GM12865 (cell line): Measurements from ENCODE around the gene PIKFYVE.

Experiments
- DNase-seq: peaks from one replicate; pipeline ENCODE4 v3.0.0; 2010; ENCODE audit warnings: low read depth
- H3K4me3 ChIP-seq: 2 replicates; pipeline ENCODE4 v1.5.1; 2011; ENCODE audit warnings: mild to moderate bottlenecking, low read depth, low read length, control low read depth
- TF ChIP-seq, protein P1 (sequence below): IDR thresholded peaks from 2 replicates; pipeline ENCODE4 v1.5.1; 2011; ENCODE audit warnings: low read length, control low read depth, low read depth, inconsistent platforms; ENCODE audit not compliant: insufficient read depth; ENCODE audit errors: missing control alignments

The PIKFYVE gene

DNA sequence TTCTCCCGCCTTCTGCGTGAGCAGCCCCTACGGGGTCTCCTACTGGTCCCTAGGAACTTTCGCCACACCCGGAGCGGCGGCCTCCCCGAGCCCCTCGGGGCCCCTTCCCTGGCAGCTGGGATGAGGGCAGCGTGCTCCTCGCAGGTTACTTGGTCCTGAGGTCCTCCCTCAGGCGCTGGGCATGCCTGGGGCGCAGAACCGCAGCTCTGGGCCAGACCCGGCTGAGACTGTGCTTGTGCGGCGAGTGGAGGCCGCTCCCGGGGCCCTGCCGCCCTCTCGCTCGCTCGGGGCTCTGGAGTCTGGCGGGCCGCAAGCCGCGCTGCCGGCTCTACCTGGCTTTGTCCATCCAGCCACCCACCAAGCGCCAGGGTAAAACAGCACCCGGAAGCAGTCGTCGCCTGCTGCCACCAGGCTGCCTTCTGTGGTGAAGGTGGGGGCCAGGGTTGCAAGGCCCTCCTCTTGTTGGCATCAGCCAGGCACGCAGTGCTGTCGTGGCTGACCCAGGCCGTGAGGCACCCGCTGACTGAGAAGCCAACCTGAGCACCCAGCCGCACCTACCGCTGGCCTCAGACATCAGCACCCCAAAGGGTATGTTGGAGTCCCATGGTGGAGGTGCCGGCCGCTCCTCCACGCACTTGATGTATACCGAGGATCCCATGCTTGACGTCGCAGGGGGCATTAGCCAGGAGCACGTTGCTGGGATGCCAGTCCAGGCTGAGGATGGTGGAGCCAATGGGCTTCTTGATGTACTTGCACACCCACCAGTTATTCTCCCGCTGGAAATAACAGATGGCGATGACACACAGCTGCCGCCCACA is 94.4 kb downstream of the PIKFYVE start:
- TF ChIP-seq, protein P1, sequence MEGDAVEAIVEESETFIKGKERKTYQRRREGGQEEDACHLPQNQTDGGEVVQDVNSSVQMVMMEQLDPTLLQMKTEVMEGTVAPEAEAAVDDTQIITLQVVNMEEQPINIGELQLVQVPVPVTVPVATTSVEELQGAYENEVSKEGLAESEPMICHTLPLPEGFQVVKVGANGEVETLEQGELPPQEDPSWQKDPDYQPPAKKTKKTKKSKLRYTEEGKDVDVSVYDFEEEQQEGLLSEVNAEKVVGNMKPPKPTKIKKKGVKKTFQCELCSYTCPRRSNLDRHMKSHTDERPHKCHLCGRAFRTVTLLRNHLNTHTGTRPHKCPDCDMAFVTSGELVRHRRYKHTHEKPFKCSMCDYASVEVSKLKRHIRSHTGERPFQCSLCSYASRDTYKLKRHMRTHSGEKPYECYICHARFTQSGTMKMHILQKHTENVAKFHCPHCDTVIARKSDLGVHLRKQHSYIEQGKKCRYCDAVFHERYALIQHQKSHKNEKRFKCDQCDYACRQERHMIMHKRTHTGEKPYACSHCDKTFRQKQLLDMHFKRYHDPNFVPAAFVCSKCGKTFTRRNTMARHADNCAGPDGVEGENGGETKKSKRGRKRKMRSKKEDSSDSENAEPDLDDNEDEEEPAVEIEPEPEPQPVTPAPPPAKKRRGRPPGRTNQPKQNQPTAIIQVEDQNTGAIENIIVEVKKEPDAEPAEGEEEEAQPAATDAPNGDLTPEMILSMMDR: no peak
- no peak overlapping the region for H3K4me3 ChIP-seq
- DNase-seq: no peak

GRCh38 chr2:208361077-208361441 is 95.0 kb downstream of the PIKFYVE start:
- TF ChIP-seq, protein P1: no peak
- H3K4me3 ChIP-seq: no peak overlapping the region
- DNase-seq: no peak

DNA sequence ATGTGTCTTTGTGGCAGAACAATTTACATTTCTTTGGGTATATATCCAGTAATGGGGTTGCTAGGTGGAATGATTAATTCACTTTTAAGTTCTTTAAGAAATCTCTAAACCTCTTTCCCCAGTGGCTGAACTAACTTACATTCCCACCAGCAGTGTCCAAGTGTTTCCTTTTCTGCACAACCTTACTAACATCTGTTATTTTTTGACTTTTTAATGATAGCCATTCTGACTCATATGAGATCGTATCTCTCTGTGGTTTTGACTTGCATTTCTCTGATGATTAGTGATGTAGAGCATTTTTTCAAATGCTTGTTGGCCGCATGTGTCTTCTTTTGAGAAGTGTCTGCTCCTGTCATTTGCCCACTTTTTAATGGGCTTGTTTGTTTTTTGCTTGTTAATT is 97.4 kb downstream of the PIKFYVE start:
- peak; percentile 21 for DNase-seq
- TF ChIP-seq, protein P1: no peak

DNA sequence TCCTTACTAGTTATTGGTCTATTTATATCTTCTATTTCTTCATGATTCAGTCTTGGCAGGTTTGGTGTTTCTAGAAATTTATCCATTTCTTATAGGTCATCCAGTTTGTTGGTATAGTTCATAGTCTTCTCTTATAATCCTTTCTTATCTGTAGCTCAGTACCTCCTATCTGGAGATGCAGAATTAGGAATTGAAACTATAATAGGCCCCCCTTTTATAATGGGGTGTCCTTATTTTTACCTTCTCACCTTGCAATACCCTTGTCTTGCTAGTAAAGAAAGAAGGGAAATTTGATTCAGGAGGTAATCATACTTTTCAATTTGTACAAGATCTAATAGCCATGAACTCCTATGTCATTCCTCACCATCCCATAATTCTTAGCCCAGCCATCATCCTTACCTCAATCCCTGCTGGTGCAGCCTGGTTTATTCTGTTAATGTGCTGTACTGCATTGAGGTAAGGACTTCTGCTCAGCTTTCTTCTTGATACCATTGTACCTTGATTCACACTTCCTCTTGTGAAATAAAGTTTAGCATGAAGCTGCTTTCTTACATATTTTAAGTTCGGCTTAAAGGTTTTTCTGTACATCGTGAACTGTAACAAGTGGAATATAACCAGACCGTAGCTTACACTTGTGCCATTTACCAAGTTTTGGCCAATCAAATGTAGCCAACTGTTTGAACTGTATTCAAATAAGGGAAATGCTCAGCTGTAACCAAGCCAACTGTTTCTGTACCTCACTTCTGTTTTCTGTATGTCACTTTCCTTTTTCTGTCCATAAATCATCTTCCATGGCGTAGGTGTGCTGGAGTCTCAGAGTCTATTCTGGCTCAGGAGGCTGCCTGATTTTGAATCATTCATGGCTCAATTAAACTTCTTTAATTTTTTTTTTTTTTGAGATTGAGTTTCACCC is 100.4 kb downstream of the PIKFYVE start:
- no peak overlapping the region for H3K4me3 ChIP-seq
- TF ChIP-seq, protein P1: no peak
- peak; percentile 26 for DNase-seq

More for the DNA sequence above, 97.4 kb downstream of the PIKFYVE start:
- no peak overlapping the region for H3K4me3 ChIP-seq

DNA sequence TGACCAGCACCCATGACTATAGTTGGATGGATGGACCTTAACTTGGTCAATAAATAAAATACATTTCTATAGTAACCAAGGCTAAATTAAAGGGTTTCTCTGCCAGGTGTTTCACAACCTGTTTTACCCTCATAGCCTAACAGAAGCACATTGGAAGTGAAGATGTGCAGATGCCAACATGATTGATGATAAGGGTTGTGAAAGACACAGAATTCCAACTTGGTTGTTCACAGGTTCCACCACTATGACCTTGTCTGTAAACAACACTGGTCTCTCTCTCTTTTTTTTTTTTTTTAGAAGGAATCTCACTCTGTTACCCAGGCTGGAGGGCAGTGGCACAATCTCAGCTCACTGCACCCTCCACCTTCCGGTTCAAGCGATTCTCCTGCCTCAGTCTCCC is 103.0 kb downstream of the PIKFYVE start:
- DNase-seq: no peak
- H3K4me3 ChIP-seq: no peak overlapping the region
- TF ChIP-seq, protein P1: no peak

DNA sequence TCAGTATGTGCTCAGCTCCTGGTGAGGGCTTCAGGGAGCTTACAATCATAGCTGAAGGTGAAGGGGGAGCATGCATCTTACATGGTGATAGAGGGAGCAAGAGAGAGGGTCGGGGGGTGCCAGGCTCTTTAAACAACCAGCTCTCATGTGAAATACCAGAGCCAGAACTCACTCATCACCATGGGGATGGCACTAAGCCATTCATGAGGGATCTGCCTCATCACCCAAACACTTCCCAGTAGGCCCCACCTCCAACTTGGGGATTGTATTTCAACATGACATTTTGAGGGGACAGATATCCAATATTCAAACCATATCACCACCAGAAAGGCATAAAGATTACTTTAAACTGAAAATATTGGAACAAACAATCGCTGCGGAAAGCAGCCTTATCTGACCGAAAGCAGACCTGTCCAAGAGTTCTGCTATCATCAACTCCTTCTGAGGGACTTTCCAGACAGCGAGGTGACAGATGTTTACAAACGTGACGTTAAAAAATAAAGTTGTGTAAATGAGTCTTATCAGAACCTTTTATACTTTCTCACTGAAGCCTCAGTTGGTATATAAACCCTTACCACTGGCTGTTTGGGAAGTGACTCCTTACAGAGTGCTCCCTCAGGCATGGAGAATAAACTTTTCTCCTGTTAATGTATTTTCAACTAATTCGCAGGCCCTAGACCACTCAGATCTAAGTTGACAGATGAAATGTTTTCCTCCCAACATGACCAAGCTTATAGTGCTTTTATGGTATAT is 105.0 kb downstream of the PIKFYVE start:
- DNase-seq: no peak
- TF ChIP-seq, protein P1: no peak

More for the DNA sequence above, 105.0 kb downstream of the PIKFYVE start:
- no peak overlapping the region for H3K4me3 ChIP-seq
